Fibroblast of the aortic adventitia (primary cell): ENCODE results near the gene CUL7. TPM values are rescaled to one million over a fixed set of nuclear protein-coding genes. Genes with fewer than 3 reads are reported as not detected.
"Not testable (repeated sequence)": the region's sequence is repeated elsewhere in the genome, so short reads cannot be mapped to it uniquely, and the experiment has no call there.

Experiments
- DNase-seq: peaks from one replicate; pipeline ENCODE4 v3.0.0-alpha.2; 2010; ENCODE audit warnings: low read depth
- H3K4me3 ChIP-seq: 2 replicates; pipeline ENCODE4 v1.5.1; 2011; ENCODE audit warnings: low read depth, mild to moderate bottlenecking, control low read depth, low read length, moderate library complexity
- CTCF ChIP-seq: IDR thresholded peaks from 2 replicates; pipeline ENCODE4 v1.5.1; 2011; ENCODE audit warnings: mild to moderate bottlenecking, low read length, control low read depth, inconsistent platforms; ENCODE audit not compliant: insufficient read depth
- total RNA-seq: library from RNA; depleted of rRNA; stranded (reverse); fragments of >200 nt; gene quantifications from 2 replicates; pipeline ENCODE4 v1.2.3, GENCODE V29; 2012; ENCODE audit warnings: low replicate concordance

Gene CUL7
- total RNA-seq, 1 donor = 31.6 TPM

DNA sequence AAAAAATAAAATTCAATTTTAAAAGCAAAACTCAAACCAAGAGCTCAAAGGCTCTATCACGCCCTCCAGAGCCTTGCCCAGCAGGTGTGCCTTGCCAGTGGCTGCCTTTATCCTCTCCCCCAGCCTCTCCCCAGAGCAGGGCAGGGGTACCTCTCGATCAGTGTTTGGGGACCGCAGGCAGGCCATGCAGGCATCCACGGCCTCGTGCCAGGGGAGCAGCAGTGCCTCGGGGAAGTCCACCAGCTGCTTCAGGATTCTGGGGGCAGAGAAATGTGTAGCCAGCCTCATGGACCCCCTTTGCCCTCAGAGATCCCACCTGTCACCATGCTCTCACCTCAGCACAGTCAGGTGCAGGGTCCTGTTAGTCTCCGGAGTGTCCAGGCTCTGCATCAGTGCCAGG lies 5.7 kb downstream of the CUL7 start:
- H3K4me3 ChIP-seq = no peak overlapping the region
- no peak for TF ChIP-seq CTCF
- DNase-seq = no peak

DNA sequence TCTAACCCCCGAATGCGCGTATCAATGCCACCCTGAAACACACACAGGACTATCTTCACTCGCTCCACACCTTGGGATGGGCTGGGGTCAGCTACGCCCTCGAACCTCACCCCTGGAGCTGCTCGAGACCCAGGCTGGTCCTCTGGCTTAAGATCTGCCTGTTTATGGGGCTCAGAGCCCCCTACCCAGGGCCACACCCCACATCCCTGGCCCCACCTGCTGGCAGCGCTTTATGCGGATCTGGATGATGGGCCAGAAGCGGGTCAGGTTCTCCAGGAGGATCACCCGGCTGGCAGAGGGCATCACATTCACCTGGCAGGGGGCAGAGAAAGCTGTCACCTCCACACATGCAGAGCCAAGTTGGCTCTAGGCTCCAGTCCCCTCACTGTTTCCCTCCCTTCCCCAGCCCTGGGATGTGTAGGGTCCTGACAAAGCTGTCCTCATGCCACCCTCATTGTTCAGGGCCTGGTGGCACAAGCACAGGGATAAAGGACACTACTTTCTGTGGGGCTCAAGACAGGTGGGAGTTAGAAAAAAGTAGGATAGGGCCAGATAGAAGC lies 8.2 kb downstream of the CUL7 start:
- TF ChIP-seq CTCF = no peak
- DNase-seq = no peak
- H3K4me3 ChIP-seq = no peak overlapping the region

DNA sequence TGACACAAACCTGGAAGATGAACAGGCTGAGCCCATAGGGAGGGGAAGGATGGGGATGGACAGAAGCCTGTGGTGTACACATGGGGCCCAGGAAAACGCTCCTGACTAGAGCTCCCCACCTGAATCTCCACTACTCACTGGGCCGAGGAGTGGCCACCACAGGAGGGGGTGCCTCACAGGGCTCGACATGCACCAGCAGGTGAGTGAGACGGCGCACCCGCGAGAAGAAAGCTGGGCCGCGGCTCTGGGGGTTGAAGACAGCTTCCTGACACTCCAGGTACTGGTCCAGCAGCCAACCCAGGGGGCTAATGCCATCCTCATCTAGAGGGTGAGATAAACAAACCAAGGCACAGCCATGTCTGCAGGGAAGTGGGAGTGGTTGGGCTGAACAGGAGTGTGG lies 10.3 kb downstream of the CUL7 start:
- TF ChIP-seq CTCF = no peak
- no peak for DNase-seq
- H3K4me3 ChIP-seq = no peak overlapping the region

GRCh38 chr6:43041475-43041874 lies 12.2 kb downstream of the CUL7 start:
- not testable (repeated sequence) for DNase-seq

DNA sequence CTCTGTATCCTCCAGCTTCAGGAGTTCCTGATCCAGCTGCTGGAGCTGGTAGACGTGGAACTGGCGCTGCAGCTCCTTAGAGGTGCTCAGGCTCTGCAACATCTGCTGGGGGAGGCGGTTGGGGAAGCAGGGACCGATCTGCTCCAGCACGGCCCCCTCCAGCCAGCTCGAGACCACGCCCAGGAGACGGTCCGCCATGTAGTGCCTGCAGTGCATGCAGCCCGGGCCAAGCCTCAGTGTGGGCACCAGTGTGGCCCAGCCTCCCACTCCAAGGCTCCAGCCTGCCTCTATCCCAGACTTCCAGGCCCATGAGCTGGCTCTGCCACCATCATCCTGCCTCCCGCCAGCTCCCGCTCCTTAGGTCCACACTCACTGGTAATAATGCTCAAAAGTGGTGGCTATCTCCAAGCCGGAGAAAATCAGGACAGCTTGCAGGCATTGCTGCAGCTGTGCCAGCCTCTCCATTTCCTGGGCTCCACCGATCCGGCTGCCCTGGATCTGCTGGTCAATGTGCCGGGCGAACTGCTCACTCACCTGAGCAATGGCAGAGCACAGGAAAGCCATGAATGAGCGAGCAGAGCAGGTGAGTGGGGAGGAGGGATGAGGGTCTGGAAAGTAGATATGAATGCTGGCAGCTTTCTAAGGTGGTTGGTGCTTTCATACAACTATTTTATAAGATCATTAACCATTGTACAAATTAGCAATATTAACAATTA lies 13.0 kb downstream of the CUL7 start:
- no peak for DNase-seq
- TF ChIP-seq CTCF = no peak
- H3K4me3 ChIP-seq = no peak overlapping the region

More at GRCh38 chr6:43041475-43041874, 12.2 kb downstream of the CUL7 start:
- H3K4me3 ChIP-seq = not testable (repeated sequence)

- no peak for TF ChIP-seq CTCF
- DNase-seq = no peak
- H3K4me3 ChIP-seq = no peak overlapping the region
Measured at GRCh38 chr6:43038727-43039126, 14.9 kb downstream of the CUL7 start.

- no peak overlapping the region for H3K4me3 ChIP-seq
- no peak for DNase-seq
- TF ChIP-seq CTCF = no peak
Measured at GRCh38 chr6:43037706-43038105, 15.9 kb downstream of the CUL7 start.
